Mononuclear cell (primary cell): ENCODE measurements around the gene ZNF655. TPM values are rescaled to one million over a fixed set of nuclear protein-coding genes. Genes with fewer than 3 reads are reported as not detected.
"Not testable (repeated sequence)": the region's sequence is repeated elsewhere in the genome, so short reads cannot be mapped to it uniquely, and the experiment has no call there.

ENCODE experiments used
- H3K27me3 ChIP-seq: 2 replicates; pipeline ENCODE4 v1.6.0; 2011; ENCODE audit warnings: low read length, control low read depth; ENCODE audit not compliant: insufficient read depth
- H3K4me1 ChIP-seq: 2 replicates; pipeline ENCODE4 v1.5.1; 2011; ENCODE audit warnings: mild to moderate bottlenecking, low read length, control low read depth; ENCODE audit not compliant: insufficient read depth
- H3K4me3 ChIP-seq: 2 replicates; pipeline ENCODE4 v1.5.1; 2011; ENCODE audit warnings: mild to moderate bottlenecking, low read length, moderate library complexity
- H3K9me3 ChIP-seq: 2 replicates; pipeline ENCODE4 v1.5.1; 2011; ENCODE audit warnings: low read depth, mild to moderate bottlenecking, control low read depth, low read length
- total RNA-seq: library from RNA; depleted of rRNA; stranded (reverse); fragments of >200 nt; gene quantifications from one replicate; pipeline ENCODE4 v1.2.3, GENCODE V29; 2012

ZNF655 gene
- total RNA-seq = 122 TPM

GRCh38 chr7:99558306-99559174 lies at the start of gene ZNF655:
TSS of gene ZNF655 (plus strand) at chr7:99558642. CDS start at chr7:99560560, 1,918 bp downstream.
- peak within 1 kb of the TSS; percentile 94 for H3K4me3 ChIP-seq
- no peaks in the 10 kb centered on the region for H3K27me3 ChIP-seq
- no peaks in the 10 kb centered on the region for H3K9me3 ChIP-seq
- peaks cover 59% of the 10 kb centered on the region for H3K4me1 ChIP-seq

GRCh38 chr7:99514050-99514449 lies 44.4 kb upstream of the ZNF655 start:
- no peaks in the 10 kb centered on the region for H3K4me1 ChIP-seq
- no peak overlapping the region for H3K4me3 ChIP-seq
- H3K27me3 ChIP-seq = no peaks in the 10 kb centered on the region
- H3K9me3 ChIP-seq = no peaks in the 10 kb centered on the region

GRCh38 chr7:99521399-99521798 lies 37.0 kb upstream of the ZNF655 start:
- H3K4me3 ChIP-seq = no peak overlapping the region
- no peaks in the 10 kb centered on the region for H3K9me3 ChIP-seq
- H3K27me3 ChIP-seq = no peaks in the 10 kb centered on the region
- no peaks in the 10 kb centered on the region for H3K4me1 ChIP-seq

GRCh38 chr7:99525713-99526440 lies 32.6 kb upstream of the ZNF655 start:
- Histone ChIP-seq H3K4me1 (no peaks in the 10 kb centered on the region), H3K9me3 (peaks cover 8% of the 10 kb centered on the region), H3K27me3 (no peaks in the 10 kb centered on the region), H3K4me3 (no peak overlapping the region)

GRCh38 chr7:99531354-99531765 lies 27.1 kb upstream of the ZNF655 start:
- Histone ChIP-seq H3K4me3 (no peak overlapping the region), H3K27me3 (no peaks in the 10 kb centered on the region), H3K4me1 (no peaks in the 10 kb centered on the region), H3K9me3 (peaks cover 30% of the 10 kb centered on the region)

- Histone ChIP-seq H3K4me3 (no peak overlapping the region), H3K4me1 (no peaks in the 10 kb centered on the region), H3K9me3 (peaks cover 24% of the 10 kb centered on the region), H3K27me3 (no peaks in the 10 kb centered on the region)
Measured at GRCh38 chr7:99535667-99536066, 22.8 kb upstream of the ZNF655 start.

GRCh38 chr7:99539213-99539811 lies 19.1 kb upstream of the ZNF655 start:
- Histone ChIP-seq H3K9me3 (no peaks in the 10 kb centered on the region), H3K4me3 (no peak overlapping the region), H3K4me1 (no peaks in the 10 kb centered on the region), H3K27me3 (no peaks in the 10 kb centered on the region)

GRCh38 chr7:99540542-99540941 lies 17.9 kb upstream of the ZNF655 start:
- no peaks in the 10 kb centered on the region for H3K9me3 ChIP-seq
- H3K4me3 ChIP-seq = no peak overlapping the region
- no peaks in the 10 kb centered on the region for H3K27me3 ChIP-seq
- H3K4me1 ChIP-seq = no peaks in the 10 kb centered on the region

GRCh38 chr7:99541212-99541611 lies 17.2 kb upstream of the ZNF655 start:
- no peaks in the 10 kb centered on the region for H3K4me1 ChIP-seq
- H3K27me3 ChIP-seq = no peaks in the 10 kb centered on the region
- H3K9me3 ChIP-seq = no peaks in the 10 kb centered on the region
- no peak overlapping the region for H3K4me3 ChIP-seq

- no peaks in the 10 kb centered on the region for H3K4me1 ChIP-seq
- no peaks in the 10 kb centered on the region for H3K27me3 ChIP-seq
- H3K4me3 ChIP-seq = no peak overlapping the region
- no peaks in the 10 kb centered on the region for H3K9me3 ChIP-seq
Measured at GRCh38 chr7:99543081-99543671, 15.3 kb upstream of the ZNF655 start.

- no peak overlapping the region for H3K4me3 ChIP-seq
- no peaks in the 10 kb centered on the region for H3K27me3 ChIP-seq
- H3K9me3 ChIP-seq = no peaks in the 10 kb centered on the region
- H3K4me1 ChIP-seq = no peaks in the 10 kb centered on the region
Measured at GRCh38 chr7:99543916-99544315, 14.5 kb upstream of the ZNF655 start.

GRCh38 chr7:99545308-99545707 lies 13.1 kb upstream of the ZNF655 start:
- not testable (repeated sequence) for H3K27me3 ChIP-seq, H3K9me3 ChIP-seq, H3K4me3 ChIP-seq, H3K4me1 ChIP-seq

- not testable (repeated sequence) for H3K27me3 ChIP-seq, H3K9me3 ChIP-seq, H3K4me3 ChIP-seq
- peaks cover 16% of the 10 kb centered on the region for H3K4me1 ChIP-seq
Measured at GRCh38 chr7:99549545-99549944, 8.9 kb upstream of the ZNF655 start.

GRCh38 chr7:99551334-99551733 lies 7.1 kb upstream of the ZNF655 start:
- H3K9me3 ChIP-seq = no peaks in the 10 kb centered on the region
- H3K4me3 ChIP-seq = peak overlapping the region; percentile 85
- peaks cover 28% of the 10 kb centered on the region for H3K4me1 ChIP-seq
- no peaks in the 10 kb centered on the region for H3K27me3 ChIP-seq
